Naive thymus-derived CD4-positive, alpha-beta T cell (primary cell): Measurements from ENCODE around the gene EFEMP2. TPM values are rescaled to one million over a fixed set of nuclear protein-coding genes. Genes with fewer than 3 reads are reported as not detected.
A peak's percentile ranks its signal among the peaks of the same experiment; 100 is the strongest.

Source experiments
- ATAC-seq: fragments of 150-1000 bp; cut with Tn5 transposase; 2 replicates; pipeline ENCODE4 v1.10.0; 2021; ENCODE audit warnings: mild to moderate bottlenecking, moderate library complexity
- CTCF ChIA-PET: fragments of 350-600 bp; sonication (Branson Sonifier 250); formaldehyde crosslinking; loops from one replicate; lab custom pipeline; 2021; ENCODE audit warnings: antibody characterized with exemption; lab: Charles Lee
- POLR2A ChIA-PET: fragments of 350-600 bp; sonication (Branson Sonifier 250); formaldehyde crosslinking; loops from one replicate; lab custom pipeline; 2021; ENCODE audit warnings: antibody characterized with exemption, inconsistent platforms; lab: Charles Lee
- DNase-seq, 9 donors: peaks; one replicate each; pipeline versions ENCODE4 v3.0.0 to v3.0.0-alpha.2; 2020 to 2022; ENCODE audit warnings: mixed read lengths in 1 of 9
- H3K27ac ChIP-seq: one replicate; pipeline ENCODE4 v1.7.0; 2013; ENCODE audit warnings: mild to moderate bottlenecking, low read depth, low read length, moderate library complexity
- H3K27me3 ChIP-seq, 2 donors: one replicate each; pipeline ENCODE4 v1.7.0; 2013; ENCODE audit warnings: low read length in 2 of 2, mild to moderate bottlenecking in 2 of 2, moderate library complexity in 2 of 2; ENCODE audit not compliant: control insufficient read depth in 2 of 2, insufficient read depth in 2 of 2
- H3K36me3 ChIP-seq, 3 experiments: 1 replicate in 2 of 3; 2 replicates in 1 of 3; pipeline ENCODE4 v1.7.0; 2013; ENCODE audit warnings: low read length in 3 of 3, mild to moderate bottlenecking in 3 of 3, moderate library complexity in 1 of 3; ENCODE audit not compliant: insufficient read depth in 3 of 3, control insufficient read depth in 2 of 3
- H3K4me1 ChIP-seq, 2 donors: one replicate each; pipeline ENCODE4 v1.7.0; 2013; ENCODE audit warnings: low read length in 2 of 2, mild to moderate bottlenecking in 2 of 2, moderate library complexity in 1 of 2; ENCODE audit not compliant: control insufficient read depth in 2 of 2, insufficient read depth in 2 of 2
- H3K4me3 ChIP-seq: 2 replicates; pipeline ENCODE4 v1.7.0; 2013; ENCODE audit warnings: mild to moderate bottlenecking, low read length
- H3K9me3 ChIP-seq, 3 experiments: 1 replicate in 2 of 3; 2 replicates in 1 of 3; pipeline ENCODE4 v1.7.0; 2013; ENCODE audit warnings: low read length in 3 of 3; ENCODE audit not compliant: control insufficient read depth in 2 of 3
- H3K27ac Mint-ChIP-seq, 9 donors: one replicate each; pipeline ENCODE4 v1.8.0; 2020 to 2022; ENCODE audit warnings: mixed read lengths in 9 of 9, mild to moderate bottlenecking in 8 of 9, moderate library complexity in 5 of 9, inconsistent platforms in 2 of 9
- H3K27me3 Mint-ChIP-seq, 5 donors: one replicate each; pipeline ENCODE4 v1.8.0; 2021 to 2022; ENCODE audit warnings: mixed read lengths in 5 of 5, mild to moderate bottlenecking in 1 of 5
- H3K36me3 Mint-ChIP-seq, 5 donors: one replicate each; pipeline ENCODE4 v1.8.0; 2020 to 2022; ENCODE audit warnings: mixed read lengths in 5 of 5, mild to moderate bottlenecking in 3 of 5, inconsistent platforms in 1 of 5
- H3K4me1 Mint-ChIP-seq, 7 donors: one replicate each; pipeline ENCODE4 v1.8.0; 2020 to 2022; ENCODE audit warnings: mixed read lengths in 7 of 7, mild to moderate bottlenecking in 3 of 7, inconsistent platforms in 1 of 7
- H3K4me3 Mint-ChIP-seq, 10 donors: one replicate each; pipeline ENCODE4 v1.8.0; 2020 to 2022; ENCODE audit warnings: mild to moderate bottlenecking in 10 of 10, mixed read lengths in 10 of 10, moderate library complexity in 6 of 10, inconsistent platforms in 2 of 10
- H3K9me3 Mint-ChIP-seq, 11 donors: one replicate each; pipeline ENCODE4 v1.8.0; 2020 to 2022; ENCODE audit warnings: mixed read lengths in 11 of 11, mild to moderate bottlenecking in 4 of 11, inconsistent platforms in 1 of 11, moderate library complexity in 1 of 11
- intact Hi-C, 2 donors: fragments of 100-400 bp; cut with micrococcal nuclease; formaldehyde crosslinking; loops; one replicate each; pipeline ENCODE4 v1.15.1; 2023
- polyA plus RNA-seq, 2 donors: library from polyadenylated mRNA; unstranded; fragments of 300-500 nt; fragmentation: Illumina TruSeq; gene quantifications; one replicate each; pipeline ENCODE4 v1.2.3, GENCODE V29; 2021
- total RNA-seq, 6 experiments: library from RNA in 5 of 6; stranded (reverse) in 5 of 6; gene quantifications; 1 replicate in 5 of 6; 2 replicates in 1 of 6; pipeline ENCODE4 v1.2.3 and lab custom pipeline; 2021 to 2026

EFEMP2 gene
- total and polyA plus RNA-seq, 7 experiments from 2014 or later, result 0.40 to 16.0 (median 9.2) TPM

DNA sequence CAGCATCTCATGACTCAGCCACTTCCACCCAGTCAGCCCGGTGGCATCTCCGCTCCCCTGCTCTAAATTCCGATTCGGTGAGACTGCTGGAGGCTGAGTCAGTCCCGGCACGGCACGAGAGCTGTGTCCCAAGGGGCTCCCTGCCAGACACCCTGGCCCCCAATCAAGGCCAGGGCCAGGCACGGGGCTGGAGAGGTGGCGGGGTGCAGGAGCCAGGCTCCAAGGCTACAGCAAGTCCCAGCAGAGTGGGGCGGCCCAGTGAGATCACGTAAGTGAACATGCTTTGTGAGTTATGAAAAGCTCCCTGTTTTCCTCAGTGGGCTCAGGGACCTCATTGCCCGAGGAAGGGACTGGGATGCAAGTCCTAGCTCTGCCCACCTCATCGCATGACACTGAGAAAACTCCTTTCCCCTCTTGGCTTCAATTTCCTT lies 43.2 kb upstream of the EFEMP2 start:
- Mint-ChIP-seq H3K9me3 (no peaks in the 10 kb centered on the region), H3K27ac (peak overlapping the region in 2 of 9 donors; percentile 84 to 87), H3K4me1 (peaks cover 24 to 42% (median 29%) of the 10 kb centered on the region in 7 donors), H3K4me3 (peak overlapping the region in 2 of 10 donors; percentile 52 to 72), H3K36me3 (peaks cover 0 to 21% (median 0%) of the 10 kb centered on the region in 5 donors), H3K27me3 (peaks cover 0 to 2% (median 0%) of the 10 kb centered on the region in 5 donors)
- H3K9me3 ChIP-seq, result no peaks in the 10 kb centered on the region
- ATAC-seq (no peak), DNase-seq (no peak)
- peaks cover 0 to 12% (median 0%) of the 10 kb centered on the region in 3 experiments for H3K36me3 ChIP-seq
- H3K27ac ChIP-seq, result no peak overlapping the region
- H3K4me3 ChIP-seq, result no peak overlapping the region
- CTCF ChIA-PET, result interaction anchor here (0.7 kb wide), 1 partner anchor 31 kb away, joined by 4 read pairs; no protein-coding TSS in a partner anchor
- intact Hi-C loops, result no loop called here
- H3K4me1 ChIP-seq, result peaks cover 22 to 26% of the 10 kb centered on the region in 2 donors
- H3K27me3 ChIP-seq, result no peaks in the 10 kb centered on the region
- POLR2A ChIA-PET, result interaction anchor here (1.0 to 2.8 kb wide), 4 partner anchors 12 to 25 kb away, joined by 3 to 17 read pairs (median 4); partner anchors contain the start of gene CCDC85B

DNA sequence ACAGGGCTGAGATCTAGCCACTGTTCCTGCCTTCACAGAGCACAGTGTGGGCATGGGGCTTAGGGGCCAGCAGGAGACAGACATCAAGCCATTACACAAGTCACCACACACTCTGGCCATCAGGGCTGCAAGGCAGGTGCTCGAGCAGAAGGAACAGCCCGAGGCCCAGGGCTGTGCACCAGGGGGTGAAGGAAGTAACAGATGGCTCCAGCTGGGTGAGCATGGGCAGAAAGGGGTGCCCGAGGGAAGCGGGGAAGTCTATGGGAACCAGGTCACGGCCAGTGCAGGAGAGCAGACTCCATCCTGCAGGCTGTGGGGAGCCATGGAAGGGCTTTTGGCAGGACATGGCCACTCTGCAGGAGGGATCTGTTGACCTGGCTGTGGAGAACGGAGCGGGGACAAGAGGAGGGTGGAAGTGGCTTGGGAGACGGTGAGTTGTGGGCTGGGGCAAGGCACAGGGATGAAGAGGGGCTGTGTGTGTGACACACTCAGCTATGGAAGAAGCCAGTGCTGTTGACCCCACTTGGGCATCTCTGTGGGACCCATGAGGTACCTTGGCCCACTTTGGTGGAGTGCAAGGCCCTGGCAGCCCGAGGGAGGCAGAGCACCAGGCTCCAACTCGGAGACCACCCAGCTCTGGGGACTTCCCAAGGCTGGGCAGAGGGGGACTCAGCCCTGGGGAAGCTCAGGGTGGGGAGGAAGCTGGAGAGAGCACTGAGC lies 42.7 kb upstream of the EFEMP2 start:
- no peak overlapping the region for H3K27ac ChIP-seq
- no peak overlapping the region for H3K4me3 ChIP-seq
- ChIA-PET POLR2A (interaction anchor here (0.6 to 2.8 kb wide), 8 partner anchors 8 to 55 kb away, joined by 3 to 17 read pairs (median 3); partner anchors contain the start of genes CCDC85B and MUS81), CTCF (interaction anchor here (0.7 to 1.1 kb wide), 3 partner anchors 26 to 31 kb away, joined by 3 to 5 read pairs (median 4); no protein-coding TSS in a partner anchor)
- no peak for ATAC-seq
- Mint-ChIP-seq H3K36me3 (peaks cover 0 to 19% (median 0%) of the 10 kb centered on the region in 5 donors), H3K9me3 (no peaks in the 10 kb centered on the region), H3K27me3 (peaks cover 0 to 2% (median 0%) of the 10 kb centered on the region in 5 donors), H3K4me1 (peaks cover 24 to 37% (median 27%) of the 10 kb centered on the region in 7 donors), H3K27ac (peak overlapping the region in 6 of 9 donors; percentile 7 to 70 (median 32)), H3K4me3 (peak overlapping the region in 7 of 10 donors; percentile 10 to 46 (median 29))
- intact Hi-C loops, result no loop called here
- H3K27me3 ChIP-seq, result no peaks in the 10 kb centered on the region
- H3K9me3 ChIP-seq, result no peaks in the 10 kb centered on the region
- H3K36me3 ChIP-seq, result peaks cover 0 to 7% (median 0%) of the 10 kb centered on the region in 3 experiments
- no peak for DNase-seq
- peaks cover 16 to 20% of the 10 kb centered on the region in 2 donors for H3K4me1 ChIP-seq

GRCh38 chr11:65912845-65913244 lies 40.2 kb upstream of the EFEMP2 start:
- Mint-ChIP-seq H3K27me3 (peaks cover 0 to 8% (median 0%) of the 10 kb centered on the region in 5 donors), H3K4me3 (no peak overlapping the region), H3K4me1 (peaks cover 23 to 35% (median 26%) of the 10 kb centered on the region in 7 donors), H3K27ac (no peak overlapping the region), H3K36me3 (peaks cover 0 to 16% (median 0%) of the 10 kb centered on the region in 5 donors), H3K9me3 (no peaks in the 10 kb centered on the region)
- Histone ChIP-seq H3K36me3 (peaks cover 0 to 7% (median 0%) of the 10 kb centered on the region in 3 experiments), H3K4me3 (no peak overlapping the region), H3K27me3 (no peaks in the 10 kb centered on the region), H3K27ac (no peak overlapping the region), H3K9me3 (no peaks in the 10 kb centered on the region), H3K4me1 (peaks cover 11 to 13% of the 10 kb centered on the region in 2 donors)
- ATAC-seq, result no peak
- intact Hi-C loops, result no loop called here
- POLR2A ChIA-PET, result interaction anchor here (2.3 to 3.3 kb wide), 2 partner anchors 12 to 23 kb away, joined by 7 to 18 read pairs; partner anchors contain the start of genes CCDC85B, FIBP and FOSL1
- CTCF ChIA-PET, result no interaction called here
- no peak for DNase-seq

DNA sequence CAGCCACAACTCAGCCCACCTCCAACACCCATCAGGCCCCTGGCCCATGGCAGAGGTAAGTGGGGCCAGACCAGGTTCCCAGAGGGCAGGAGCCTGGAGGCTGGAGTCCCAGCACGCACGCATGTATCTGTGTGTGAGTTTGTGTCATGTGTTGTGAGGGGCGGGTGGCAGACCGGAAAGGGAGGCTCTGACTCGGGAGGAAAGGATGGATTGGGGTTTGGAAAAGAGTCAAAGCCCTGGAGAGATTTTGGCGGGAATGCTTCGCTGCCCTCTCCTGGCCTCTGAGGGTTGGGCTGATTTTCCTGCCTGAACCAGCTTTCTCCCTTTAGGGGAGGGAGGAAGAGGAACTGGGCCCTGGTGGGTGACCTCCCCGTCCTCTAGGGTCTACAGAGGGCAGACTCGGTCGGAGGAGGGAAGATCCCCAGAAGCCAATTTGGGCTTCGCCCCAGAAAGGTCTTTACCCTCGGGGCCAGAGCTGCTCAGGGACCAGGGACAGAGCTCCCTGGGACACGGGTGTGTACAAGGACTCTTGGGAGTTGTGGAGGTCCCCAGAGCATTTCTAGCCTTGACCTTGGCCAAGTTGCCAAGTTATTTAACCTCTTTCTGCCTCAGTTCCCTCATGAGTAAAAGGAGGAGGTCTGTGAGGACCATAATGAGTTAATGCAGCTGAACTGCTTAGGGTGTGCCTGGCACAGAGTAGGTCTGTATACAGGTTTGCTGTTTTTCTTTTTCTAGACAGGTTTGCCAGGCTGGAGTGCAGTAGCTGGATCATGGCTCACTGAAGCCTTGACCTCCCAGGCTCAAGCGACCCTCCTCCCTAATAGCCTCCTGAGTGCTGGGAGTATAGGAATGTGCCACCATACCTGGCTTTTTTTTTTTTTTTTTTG lies 39.3 kb upstream of the EFEMP2 start:
- Histone ChIP-seq H3K4me1 (peaks cover 2 to 5% of the 10 kb centered on the region in 2 donors), H3K36me3 (peaks cover 0 to 4% (median 0%) of the 10 kb centered on the region in 3 experiments), H3K27ac (no peak overlapping the region), H3K9me3 (no peaks in the 10 kb centered on the region), H3K4me3 (no peak overlapping the region), H3K27me3 (no peaks in the 10 kb centered on the region)
- no peak for DNase-seq
- peak overlapping the region in 1 of 9 donors; percentile 5 for H3K27ac Mint-ChIP-seq
- CTCF ChIA-PET, result interaction anchor here (0.9 to 1.3 kb wide), 3 partner anchors 11 to 27 kb away, joined by 3 to 4 read pairs (median 3); partner anchors contain the start of gene CCDC85B
- intact Hi-C loops, result no loop called here
- no peak for ATAC-seq
- POLR2A ChIA-PET, result interaction anchor here (0.9 to 3.3 kb wide), 3 partner anchors 11 to 49 kb away, joined by 3 to 18 read pairs (median 7); partner anchors contain the start of genes CCDC85B, FIBP, FOSL1 and SART1
- peaks cover 0 to 13% (median 0%) of the 10 kb centered on the region in 5 donors for H3K36me3 Mint-ChIP-seq
- H3K4me3 Mint-ChIP-seq, result no peak overlapping the region
- H3K9me3 Mint-ChIP-seq, result no peaks in the 10 kb centered on the region
- peaks cover 0 to 9% (median 0%) of the 10 kb centered on the region in 5 donors for H3K27me3 Mint-ChIP-seq
- H3K4me1 Mint-ChIP-seq, result peaks cover 18 to 30% (median 21%) of the 10 kb centered on the region in 7 donors

GRCh38 chr11:65907878-65908277 lies 35.3 kb upstream of the EFEMP2 start:
- no peaks in the 10 kb centered on the region for H3K4me1 ChIP-seq
- H3K27me3 ChIP-seq, result no peaks in the 10 kb centered on the region
- DNase-seq, result no peak
- no peak overlapping the region for H3K27ac ChIP-seq
- H3K9me3 Mint-ChIP-seq, result no peaks in the 10 kb centered on the region
- no peak for ATAC-seq
- H3K9me3 ChIP-seq, result no peaks in the 10 kb centered on the region
- H3K36me3 Mint-ChIP-seq, result no peaks in the 10 kb centered on the region
- CTCF ChIA-PET, result no interaction called here
- intact Hi-C loops, result loop anchor here in 1 of 2 donors (10.0 kb wide), 1 partner anchor 147 kb away; the partner anchor contains the start of gene SF3B2
- POLR2A ChIA-PET, result interaction anchor here (0.6 to 4.2 kb wide), 4 partner anchors 10 to 39 kb away, joined by 3 to 27 read pairs (median 6); partner anchors contain the start of genes C11orf68, CCDC85B and FIBP
- H3K27me3 Mint-ChIP-seq, result peaks cover 0 to 23% (median 5%) of the 10 kb centered on the region in 5 donors
- H3K27ac Mint-ChIP-seq, result no peak overlapping the region
- H3K36me3 ChIP-seq, result no peaks in the 10 kb centered on the region
- H3K4me3 Mint-ChIP-seq, result no peak overlapping the region
- H3K4me1 Mint-ChIP-seq, result peaks cover 0 to 11% (median 3%) of the 10 kb centered on the region in 7 donors
- no peak overlapping the region for H3K4me3 ChIP-seq
